Ureter (tissue), 1 donor: ENCODE measurements around the gene KRT13. TPM values are rescaled to one million over a fixed set of nuclear protein-coding genes. Genes with fewer than 3 reads are reported as not detected.

Source experiments
- DNase-seq: peaks from one replicate; pipeline ENCODE4 v3.0.0-alpha.2; 2020; ENCODE audit warnings: low spot score
- total RNA-seq: library from RNA; stranded (reverse); gene quantifications from one replicate; pipeline ENCODE4 v1.2.4, GENCODE V29; 2023
- donor health status: DM: yes; HTN: yes; CAD: no.

The KRT13 gene
- total RNA-seq, 1 donor from 2014 or later, result 2,358 TPM

GRCh38 chr17:41494524-41494923 lies 10.9 kb downstream of the KRT13 start:
- no peak for DNase-seq

GRCh38 chr17:41492771-41493170 lies 12.6 kb downstream of the KRT13 start:
- no peak for DNase-seq

DNA sequence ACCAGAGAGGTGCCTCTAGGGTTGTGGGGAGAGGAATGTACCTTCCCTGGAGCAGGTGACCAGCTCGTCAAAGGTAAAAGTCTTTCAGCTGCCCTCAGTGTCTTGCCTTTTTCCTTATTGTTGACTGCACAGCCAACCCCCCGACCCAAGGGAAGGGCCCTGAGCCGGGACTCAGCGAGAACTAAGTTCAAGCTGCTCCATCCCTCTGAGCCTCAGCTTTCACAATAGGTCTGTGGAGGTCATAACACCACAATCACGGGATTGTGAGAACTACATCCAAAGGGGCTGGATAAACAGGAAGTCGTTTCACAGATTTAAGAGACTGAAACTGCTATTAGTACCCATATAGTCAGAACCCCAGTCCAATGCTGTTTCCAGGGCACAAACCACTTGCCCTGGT lies 13.1 kb downstream of the KRT13 start:
- no peak for DNase-seq

- DNase-seq, result no peak
Measured at GRCh38 chr17:41491476-41491875, 13.9 kb downstream of the KRT13 start.

- DNase-seq, result no peak
Measured at GRCh38 chr17:41490000-41490990, 15.1 kb downstream of the KRT13 start.

DNA sequence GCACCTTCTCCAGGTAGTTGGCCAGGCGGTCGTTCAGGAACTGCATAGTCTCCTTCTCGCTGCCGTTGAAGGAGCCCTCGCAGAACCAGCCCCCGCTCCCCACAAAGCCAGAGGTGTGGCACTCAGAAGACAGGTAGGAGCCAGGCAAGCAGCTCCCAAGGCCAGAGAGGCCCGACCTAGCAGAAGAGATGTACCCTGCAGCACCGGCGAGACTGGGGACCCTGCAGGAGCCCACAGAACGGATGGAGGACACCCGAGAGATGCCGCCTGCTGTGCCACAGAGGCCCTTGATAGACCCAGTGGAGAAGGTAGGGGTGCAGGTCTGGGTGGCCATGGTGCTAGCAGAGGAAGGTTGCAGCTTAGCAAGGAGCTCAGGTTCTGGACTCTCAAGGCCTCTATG lies 15.9 kb downstream of the KRT13 start, which contains the start of gene KRT36:
Gene KRT36, minus strand, starts transcription at position 380 of the 400 bp plus-strand sequence. Its CDS starts 46 bp downstream, at position 334.
- no peak for DNase-seq

GRCh38 chr17:41486809-41487530 lies 18.4 kb downstream of the KRT13 start:
- no peak for DNase-seq

GRCh38 chr17:41486316-41486715 lies 19.1 kb downstream of the KRT13 start:
- no peak for DNase-seq

DNA sequence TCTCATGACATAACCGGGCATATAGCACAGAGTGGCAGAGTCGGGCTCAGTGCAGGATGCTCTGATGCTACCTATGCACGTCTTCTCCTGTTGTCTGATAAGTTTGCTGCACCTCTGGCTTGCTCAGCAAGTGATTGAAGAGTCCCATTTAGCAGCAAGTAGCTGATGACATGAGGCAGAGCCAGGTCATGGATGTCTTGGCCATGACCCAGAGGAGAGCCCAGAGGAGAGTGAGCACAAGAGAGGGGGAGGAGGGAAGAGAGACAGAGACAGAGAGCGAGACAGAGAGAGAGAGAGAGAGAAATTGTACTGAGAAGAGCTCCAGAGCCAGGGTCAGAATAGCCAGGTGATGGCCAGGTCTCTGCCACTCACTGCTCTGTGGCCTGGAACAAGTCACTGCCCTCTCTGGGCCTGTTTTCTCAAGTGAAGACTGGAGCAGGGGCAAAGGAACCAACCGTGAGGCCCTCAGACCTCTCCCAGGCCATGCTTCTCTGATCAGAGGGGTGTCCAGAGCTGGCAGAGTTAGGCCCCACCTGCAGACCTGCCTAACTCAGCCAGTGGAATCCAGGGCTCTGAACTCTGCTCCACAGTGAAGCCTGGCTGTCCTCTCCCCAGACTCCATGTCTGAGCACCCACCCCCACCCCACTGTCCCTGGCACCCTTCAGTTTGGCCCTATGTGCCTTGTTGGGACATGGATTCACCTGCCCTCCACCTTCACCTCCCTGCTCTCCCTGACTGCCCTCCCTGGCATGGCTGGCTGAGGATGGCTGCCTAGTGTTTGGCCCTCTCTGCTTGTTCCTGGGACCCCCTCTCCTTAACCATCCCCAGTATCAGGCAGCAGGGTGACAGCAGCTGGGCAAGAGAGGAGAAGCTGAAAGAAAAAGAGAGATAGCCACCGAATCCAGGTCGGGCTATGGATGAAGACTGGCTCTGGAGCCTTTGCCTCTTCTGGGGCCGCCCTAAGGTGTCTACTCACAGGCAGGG lies 20.2 kb downstream of the KRT13 start:
- no peak for DNase-seq

GRCh38 chr17:41483991-41484826 lies 21.2 kb downstream of the KRT13 start:
- no peak for DNase-seq

- no peak for DNase-seq
Measured at GRCh38 chr17:41483531-41483930, 21.9 kb downstream of the KRT13 start.

GRCh38 chr17:41481036-41481435 lies 24.4 kb downstream of the KRT13 start, which contains the start of gene KRT35:
Gene KRT35, minus strand, starts transcription at chr17:41481151. Its CDS starts 54 bp downstream, at chr17:41481097.
- no peak for DNase-seq

DNA sequence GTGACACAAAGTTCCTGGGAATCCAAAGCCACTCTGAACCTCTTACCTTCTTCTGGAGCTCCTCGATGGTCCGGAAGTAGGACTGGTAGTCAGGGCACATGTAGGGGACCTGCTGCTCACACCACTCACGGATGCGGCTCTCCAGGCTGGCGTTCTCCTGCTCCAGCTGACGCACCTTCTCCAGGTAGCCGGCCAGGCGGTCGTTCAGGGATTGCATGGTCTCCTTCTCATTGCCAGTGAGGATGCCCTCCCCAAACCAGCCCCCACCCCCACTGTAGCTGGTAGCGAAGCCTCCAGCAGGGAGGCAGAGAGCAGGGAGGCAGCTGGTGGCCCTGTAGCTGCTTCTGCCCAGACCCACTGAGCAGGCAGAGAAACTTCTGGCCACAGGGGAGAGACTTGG lies 24.8 kb downstream of the KRT13 start:
- no peak for DNase-seq

GRCh38 chr17:41480136-41480535 lies 25.3 kb downstream of the KRT13 start:
- no peak for DNase-seq

DNA sequence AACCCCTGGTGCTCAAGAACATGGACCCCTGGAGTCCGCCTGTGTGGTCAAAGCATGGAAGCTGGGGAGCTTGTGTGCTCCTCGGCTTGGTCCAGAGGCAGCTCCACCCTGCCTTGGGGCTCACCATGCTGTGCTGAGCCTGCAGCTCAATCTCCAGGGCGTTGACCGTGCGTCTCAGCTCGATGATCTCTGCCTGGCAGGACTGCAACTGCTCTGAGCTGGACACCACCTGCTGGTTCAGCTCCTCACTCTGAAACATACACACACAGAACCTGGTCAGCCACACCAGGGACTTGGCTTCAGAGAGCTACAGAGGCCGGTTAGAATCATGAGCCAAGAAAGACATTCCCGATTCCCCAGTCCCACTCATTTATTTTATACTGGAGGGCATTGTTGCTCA lies 27.2 kb downstream of the KRT13 start:
- DNase-seq, result no peak

GRCh38 chr17:41476866-41477815 lies 28.3 kb downstream of the KRT13 start:
- DNase-seq, result no peak

DNA sequence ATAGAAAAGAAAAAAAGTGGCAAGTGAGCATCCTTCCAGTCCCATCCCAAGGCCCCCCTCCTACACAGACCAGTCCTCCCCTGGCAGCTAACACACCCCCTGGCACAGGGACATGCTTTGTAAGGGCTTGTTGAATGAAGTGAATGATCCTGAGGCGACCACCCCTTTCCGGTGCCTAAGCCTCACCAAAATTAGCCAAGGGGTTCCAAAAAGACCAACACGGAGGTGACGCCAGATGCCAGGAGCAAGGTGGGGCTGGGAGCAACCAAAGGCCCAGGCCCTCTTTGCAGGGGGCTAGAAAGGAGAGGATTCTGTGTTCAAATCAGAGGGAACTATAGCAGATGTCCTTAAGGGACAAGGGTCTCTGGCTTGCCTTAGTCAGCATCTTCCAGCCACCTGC lies 30.0 kb downstream of the KRT13 start:
- DNase-seq, result no peak

DNA sequence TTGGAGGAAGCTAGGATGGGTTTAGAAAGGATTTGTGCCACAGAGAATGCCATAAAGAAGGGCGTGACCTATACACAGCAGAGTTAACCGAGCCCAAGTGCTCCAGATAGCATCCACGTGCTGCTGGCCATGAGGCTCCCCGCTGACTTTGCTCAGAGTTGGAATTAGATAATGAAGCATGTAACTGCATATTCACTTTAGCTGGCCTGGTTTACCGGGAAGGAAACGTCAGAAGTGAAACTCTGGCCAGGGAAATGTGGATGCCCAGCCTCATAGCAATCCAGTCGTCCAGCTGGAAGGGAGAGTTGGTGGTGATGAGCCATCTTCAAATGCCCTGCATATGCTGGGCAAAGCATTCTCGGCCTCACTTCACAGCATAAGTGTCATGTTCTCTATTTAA lies 30.5 kb downstream of the KRT13 start:
- DNase-seq, result no peak

DNA sequence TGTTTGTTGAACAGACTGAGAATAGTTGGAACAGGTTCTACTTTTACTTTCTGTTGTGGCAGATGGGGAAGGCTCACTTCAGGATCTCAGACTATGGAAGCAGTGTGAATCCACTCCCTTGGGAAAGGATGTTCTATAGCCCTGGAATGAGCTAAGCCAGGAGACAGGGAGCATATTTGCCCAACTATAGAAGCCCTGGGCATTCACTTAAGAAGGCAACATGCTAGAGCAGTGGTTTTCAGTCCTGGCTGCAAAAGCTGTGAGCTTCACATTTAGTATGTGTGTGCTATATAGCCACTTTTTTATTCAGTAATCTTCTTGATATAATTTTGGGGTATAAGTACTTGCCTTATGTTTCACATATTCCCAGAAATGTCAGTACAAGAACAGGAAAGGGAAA lies 37.1 kb downstream of the KRT13 start:
- no peak for DNase-seq
